Spleen (tissue), 11 donors: ENCODE measurements around the gene TAS2R43. TPM values are rescaled to one million over a fixed set of nuclear protein-coding genes. Genes with fewer than 3 reads are reported as not detected.

Experiments
- DNase-seq: peaks from one replicate; pipeline ENCODE4 v3.0.0-alpha.2; 2020
- H3K27ac ChIP-seq, 8 donors: fragments of 200-600 bp; sonication (generic) in 7 of 8; 1 replicate in 4 of 8; 2 replicates in 4 of 8; pipeline versions ENCODE4 v1.5.0 to v1.8.0; 2016 to 2021; ENCODE audit warnings: inconsistent platforms in 4 of 8, mild to moderate bottlenecking in 4 of 8, moderate library complexity in 1 of 8
- H3K27me3 ChIP-seq, 7 donors: fragments of 200-600 bp; sonication (generic) in 6 of 7; replicated peaks in 1 of 7; 1 replicate in 4 of 7; 2 replicates in 3 of 7; pipeline versions ENCODE4 v1.5.0 to v1.8.0; 2016 to 2021; ENCODE audit warnings: inconsistent platforms in 3 of 7, mild to moderate bottlenecking in 1 of 7
- H3K36me3 ChIP-seq, 6 donors: fragments of 200-600 bp; sonication (generic) in 5 of 6; 1 replicate in 4 of 6; 2 replicates in 2 of 6; pipeline versions ENCODE4 v1.5.0 to v1.8.0; 2016 to 2021; ENCODE audit warnings: inconsistent platforms in 2 of 6
- H3K4me1 ChIP-seq, 6 donors: fragments of 200-600 bp; sonication (generic) in 5 of 6; 1 replicate in 3 of 6; 2 replicates in 3 of 6; pipeline versions ENCODE4 v1.5.0 to v1.8.0; 2016 to 2021; ENCODE audit warnings: inconsistent platforms in 3 of 6
- H3K4me3 ChIP-seq, 8 donors: fragments of 200-600 bp; sonication (generic) in 7 of 8; 1 replicate in 4 of 8; 2 replicates in 4 of 8; pipeline versions ENCODE4 v1.5.0 to v1.8.0; 2016 to 2021; ENCODE audit warnings: inconsistent platforms in 4 of 8, mild to moderate bottlenecking in 4 of 8, moderate library complexity in 2 of 8
- H3K9me3 ChIP-seq, 8 donors: fragments of 200-600 bp; sonication (generic) in 7 of 8; 1 replicate in 4 of 8; 2 replicates in 4 of 8; pipeline versions ENCODE4 v1.5.0 to v1.8.0; 2016 to 2021; ENCODE audit warnings: inconsistent platforms in 4 of 8
- POLR2A ChIP-seq, 3 donors: fragments of 450-650 bp; IDR thresholded peaks; one replicate each; pipeline ENCODE4 v1.5.1; 2017; ENCODE audit warnings: antibody characterized with exemption in 3 of 3, mild to moderate bottlenecking in 1 of 3
- POLR2AphosphoS5 ChIP-seq, 3 donors: sonication (generic); formaldehyde crosslinking; IDR thresholded peaks; one replicate each; pipeline ENCODE4 v1.5.1; 2017; ENCODE audit warnings: antibody characterized with exemption in 3 of 3
- WGBS, 5 donors: extraction: QIAGEN DNeasy Blood & Tissue Kit in 3 of 5; methylation state at CpG; one replicate each; pipeline versions ENCODE4 v1.1.5 to v1.1.7; 2013 to 2018; 5-methylcytosine and 5-hydroxymethylcytosine counted together
- intact Hi-C: fragments of 100-400 bp; cut with DNase I; formaldehyde crosslinking; loops from one replicate; pipeline ENCODE4 v1.15.0; 2023; ENCODE audit warnings: low total_unique reads
- polyA plus RNA-seq, 3 donors: library from polyadenylated mRNA; stranded (reverse); fragments of 200-250 nt; gene quantifications; one replicate each; pipeline ENCODE4 v1.2.1, GENCODE V29; 2013
- total RNA-seq, 7 donors: library from RNA; depleted of rRNA in 3 of 7; stranded (reverse); fragments of >200 nt in 3 of 7; fragmentation: NEBNext Ultra II Directional in 4 of 7; extraction: Animal tissue kit (Norgen Biotek cat#: 25700) in 4 of 7; gene quantifications; one replicate each; pipeline versions ENCODE4 v1.1.0 to v1.2.1, GENCODE V29; 2016 to 2021
- TF ChIP-seq, protein P1 (sequence below), 11 experiments: fragments of 200-600 bp in 7 of 11; fragments of 450-650 bp in 4 of 11; sonication (generic) in 4 of 11; IDR thresholded peaks in 8 of 11; conservative IDR thresholded peaks in 3 of 11; 1 replicate in 7 of 11; 2 replicates in 4 of 11; pipeline versions ENCODE4 v1.4.0 to v1.8.0; 2016 to 2021; ENCODE audit warnings: antibody characterized with exemption in 11 of 11, inconsistent platforms in 4 of 11, mild to moderate bottlenecking in 1 of 11
- donor health status: healthy with polysubstance abuse.
- donor health status: DM: no; HTN: no; CAD: no; lungs with moderate emphysema.
- donor health status: DM: no; HTN: no; CAD: no.
- donor health status: Bipolar disorder and iron deficiency.
- donor health status: healthy.
- donor health status: DM: no; HTN: no; CAD: no.
- donor health status: DM: yes; HTN: yes; CAD: no.

Gene TAS2R43
- total and polyA plus RNA-seq, 10 donors = 1.5 to 14.0 (median 4.6) TPM; not detected in 5

DNA sequence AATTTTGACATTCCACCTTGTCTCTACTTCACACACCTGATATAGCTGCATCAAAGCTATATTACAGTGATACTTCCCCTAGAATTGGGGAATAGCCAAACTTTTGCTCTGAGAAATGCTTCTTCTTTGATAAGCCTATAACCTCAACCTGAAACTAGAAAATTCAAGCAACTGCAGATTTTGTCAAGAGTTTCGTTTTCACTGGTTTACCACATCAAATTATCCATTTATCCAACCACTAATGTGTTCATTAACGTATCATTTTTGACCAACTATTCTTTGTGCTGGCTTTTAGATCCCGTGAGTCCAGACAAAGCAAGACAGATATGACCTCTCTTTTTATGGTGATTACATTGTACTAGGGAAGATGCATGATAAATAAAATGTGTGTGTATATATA lies 16.5 kb downstream of the TAS2R43 start:
- Histone ChIP-seq H3K4me3 (no peak overlapping the region), H3K4me1 (no peaks in the 10 kb centered on the region), H3K27me3 (no peaks in the 10 kb centered on the region), H3K9me3 (peaks cover 0 to 12% (median under 1%) of the 10 kb centered on the region in 8 donors), H3K27ac (no peak overlapping the region), H3K36me3 (no peaks in the 10 kb centered on the region)
- WGBS, 5 donors = 0 to 80% (median 65%) methylated on average over 2 to 3 of the region's 3 CpGs
- no peak for TF ChIP-seq POLR2A (IDR thresholded peaks at IDR 0.05)
- TF ChIP-seq, protein P1, sequence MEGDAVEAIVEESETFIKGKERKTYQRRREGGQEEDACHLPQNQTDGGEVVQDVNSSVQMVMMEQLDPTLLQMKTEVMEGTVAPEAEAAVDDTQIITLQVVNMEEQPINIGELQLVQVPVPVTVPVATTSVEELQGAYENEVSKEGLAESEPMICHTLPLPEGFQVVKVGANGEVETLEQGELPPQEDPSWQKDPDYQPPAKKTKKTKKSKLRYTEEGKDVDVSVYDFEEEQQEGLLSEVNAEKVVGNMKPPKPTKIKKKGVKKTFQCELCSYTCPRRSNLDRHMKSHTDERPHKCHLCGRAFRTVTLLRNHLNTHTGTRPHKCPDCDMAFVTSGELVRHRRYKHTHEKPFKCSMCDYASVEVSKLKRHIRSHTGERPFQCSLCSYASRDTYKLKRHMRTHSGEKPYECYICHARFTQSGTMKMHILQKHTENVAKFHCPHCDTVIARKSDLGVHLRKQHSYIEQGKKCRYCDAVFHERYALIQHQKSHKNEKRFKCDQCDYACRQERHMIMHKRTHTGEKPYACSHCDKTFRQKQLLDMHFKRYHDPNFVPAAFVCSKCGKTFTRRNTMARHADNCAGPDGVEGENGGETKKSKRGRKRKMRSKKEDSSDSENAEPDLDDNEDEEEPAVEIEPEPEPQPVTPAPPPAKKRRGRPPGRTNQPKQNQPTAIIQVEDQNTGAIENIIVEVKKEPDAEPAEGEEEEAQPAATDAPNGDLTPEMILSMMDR (IDR thresholded peaks at IDR 0.05 in 8 of 11, conservative IDR thresholded peaks at IDR 0.05 in 3 of 11) = no peak
- TF ChIP-seq POLR2AphosphoS5 (IDR thresholded peaks at IDR 0.05) = no peak
- intact Hi-C loops = no loop called here
- DNase-seq = no peak

DNA sequence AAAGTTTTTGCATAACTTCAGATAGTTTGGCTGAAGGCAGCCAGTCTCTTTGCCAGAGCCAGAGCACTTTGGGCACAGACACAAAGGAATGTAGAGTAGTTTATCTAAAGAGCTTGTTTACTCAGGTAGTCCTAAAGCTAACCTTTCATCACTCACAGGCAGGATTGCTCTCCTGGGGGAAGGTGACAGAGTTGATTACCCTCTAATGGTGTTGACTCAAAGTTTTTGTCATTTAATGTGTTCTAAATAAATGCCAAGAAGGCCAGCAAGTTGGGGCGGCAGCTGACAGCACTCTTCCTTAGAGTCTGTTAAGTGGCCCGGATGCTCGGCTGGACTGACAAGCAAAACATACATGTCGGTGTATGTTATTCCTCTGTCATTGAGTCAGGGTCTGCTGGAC lies 20.7 kb downstream of the TAS2R43 start:
- TF ChIP-seq POLR2AphosphoS5 (IDR thresholded peaks at IDR 0.05) (no peak), POLR2A (IDR thresholded peaks at IDR 0.05) (no peak)
- TF ChIP-seq, protein P1 (IDR thresholded peaks at IDR 0.05 in 8 of 11, conservative IDR thresholded peaks at IDR 0.05 in 3 of 11) = no peak
- H3K4me3 ChIP-seq = no peak overlapping the region
- intact Hi-C loops = no loop called here
- no peaks in the 10 kb centered on the region for H3K36me3 ChIP-seq
- no peak for DNase-seq
- no peaks in the 10 kb centered on the region for H3K27me3 ChIP-seq
- no peak overlapping the region for H3K27ac ChIP-seq
- no peaks in the 10 kb centered on the region for H3K4me1 ChIP-seq
- no peaks in the 10 kb centered on the region for H3K9me3 ChIP-seq
- WGBS, 5 donors = 50 to 70% (median 64%) methylated on average over 4 of the region's 4 CpGs

- TF ChIP-seq, protein P1 (IDR thresholded peaks at IDR 0.05 in 8 of 11, conservative IDR thresholded peaks at IDR 0.05 in 3 of 11) = no peak
- no peak for TF ChIP-seq POLR2A (IDR thresholded peaks at IDR 0.05)
These were observed 21.1 kb downstream of the TAS2R43 start for GRCh38 chr12:11070999-11071398.

GRCh38 chr12:11069854-11070365 lies 22.2 kb downstream of the TAS2R43 start:
- no peaks in the 10 kb centered on the region for H3K36me3 ChIP-seq
- TF ChIP-seq, protein P1 (IDR thresholded peaks at IDR 0.05 in 8 of 11, conservative IDR thresholded peaks at IDR 0.05 in 3 of 11) = no peak
- no peak for TF ChIP-seq POLR2AphosphoS5 (IDR thresholded peaks at IDR 0.05)
- TF ChIP-seq POLR2A (IDR thresholded peaks at IDR 0.05) = no peak
- 78 to 88% (median 86%) methylated on average over 5 of the region's 5 CpGs for WGBS, 5 donors
- H3K4me1 ChIP-seq = no peaks in the 10 kb centered on the region
- H3K27ac ChIP-seq = no peak overlapping the region
- no peaks in the 10 kb centered on the region for H3K9me3 ChIP-seq
- DNase-seq = no peak
- no peak overlapping the region for H3K4me3 ChIP-seq
- intact Hi-C loops = no loop called here
- H3K27me3 ChIP-seq = no peaks in the 10 kb centered on the region

More at GRCh38 chr12:11070999-11071398, 21.1 kb downstream of the TAS2R43 start:
- H3K9me3 ChIP-seq = no peaks in the 10 kb centered on the region
- H3K4me1 ChIP-seq = no peaks in the 10 kb centered on the region
- intact Hi-C loops = no loop called here
- WGBS, 5 donors = 63 to 100% (median 81%) methylated on average over 1 of the region's 1 CpG; no CpG with 5 or more reads in 1 of the 5 donors
- H3K4me3 ChIP-seq = no peak overlapping the region
- no peaks in the 10 kb centered on the region for H3K36me3 ChIP-seq
- no peak for DNase-seq
- H3K27ac ChIP-seq = no peak overlapping the region
- H3K27me3 ChIP-seq = no peaks in the 10 kb centered on the region
